ENCODE results near the gene TTC7B. TPM values are rescaled to one million over a fixed set of nuclear protein-coding genes. Genes with fewer than 3 reads are reported as not detected.
A peak's percentile ranks its signal among the peaks of the same experiment; 100 is the strongest.

Gene TTC7B
- total and polyA plus RNA-seq, 4 donors: 23.1 to 85.0 (median 54.6) TPM

- no peaks in the 10 kb centered on the region for H3K9me3 ChIP-seq (ENCODE audit: control insufficient read depth, insufficient read depth, low read length)
- peaks cover 2% of the 10 kb centered on the region for H3K36me3 ChIP-seq (ENCODE audit: control insufficient read depth, insufficient read depth, low read length)
- no CpG with 5 or more reads among the region's 1 CpG for WGBS (ENCODE audit: insufficient coverage)
- H3K27me3 ChIP-seq (ENCODE audit: control insufficient read depth, insufficient read depth, low read length): no peaks in the 10 kb centered on the region
- no peak overlapping the region for H3K4me3 ChIP-seq (ENCODE audit: low read depth, low read length)
- no peak overlapping the region for H3K27ac ChIP-seq (ENCODE audit: low read depth, low read length)
- no peak for DNase-seq (ENCODE audit: low read depth in 4 of 6, low spot score in 6 of 6)
- H3K4me1 ChIP-seq (ENCODE audit: control insufficient read depth, insufficient read depth, low read length): peaks cover 14% of the 10 kb centered on the region
Observed at GRCh38 chr14:90692826-90693225, 123.4 kb downstream of the TTC7B start.

GRCh38 chr14:90692061-90692460 lies 124.2 kb downstream of the TTC7B start:
- Histone ChIP-seq H3K4me3 (ENCODE audit: low read depth, low read length) (no peak overlapping the region), H3K27me3 (ENCODE audit: control insufficient read depth, insufficient read depth, low read length) (no peaks in the 10 kb centered on the region), H3K27ac (ENCODE audit: low read depth, low read length) (no peak overlapping the region), H3K4me1 (ENCODE audit: control insufficient read depth, insufficient read depth, low read length) (peaks cover 7% of the 10 kb centered on the region), H3K36me3 (ENCODE audit: control insufficient read depth, insufficient read depth, low read length) (peaks cover 2% of the 10 kb centered on the region), H3K9me3 (ENCODE audit: control insufficient read depth, insufficient read depth, low read length) (no peaks in the 10 kb centered on the region)
- DNase-seq (ENCODE audit: low read depth in 4 of 6, low spot score in 6 of 6): no peak
- WGBS (ENCODE audit: insufficient coverage): 80% methylated on average over 1 of the region's 2 CpGs

GRCh38 chr14:90691627-90692026 lies 124.6 kb downstream of the TTC7B start:
- Histone ChIP-seq H3K4me1 (ENCODE audit: control insufficient read depth, insufficient read depth, low read length) (peaks cover 6% of the 10 kb centered on the region), H3K27me3 (ENCODE audit: control insufficient read depth, insufficient read depth, low read length) (no peaks in the 10 kb centered on the region), H3K36me3 (ENCODE audit: control insufficient read depth, insufficient read depth, low read length) (peaks cover 2% of the 10 kb centered on the region), H3K9me3 (ENCODE audit: control insufficient read depth, insufficient read depth, low read length) (no peaks in the 10 kb centered on the region), H3K4me3 (ENCODE audit: low read depth, low read length) (no peak overlapping the region), H3K27ac (ENCODE audit: low read depth, low read length) (no peak overlapping the region)
- no peak for DNase-seq (ENCODE audit: low read depth in 4 of 6, low spot score in 6 of 6)
- WGBS (ENCODE audit: insufficient coverage): no CpG with 5 or more reads among the region's 2 CpGs

GRCh38 chr14:90687680-90688079 lies 128.6 kb downstream of the TTC7B start:
- 83% methylated on average over 1 of the region's 5 CpGs for WGBS (ENCODE audit: insufficient coverage)

GRCh38 chr14:90682615-90683014 lies 133.6 kb downstream of the TTC7B start:
- no peaks in the 10 kb centered on the region for H3K27me3 ChIP-seq (ENCODE audit: control insufficient read depth, insufficient read depth, low read length)
- no peaks in the 10 kb centered on the region for H3K9me3 ChIP-seq (ENCODE audit: control insufficient read depth, insufficient read depth, low read length)
- H3K36me3 ChIP-seq (ENCODE audit: control insufficient read depth, insufficient read depth, low read length): peaks cover 7% of the 10 kb centered on the region
- 86% methylated on average over 5 of the region's 7 CpGs for WGBS (ENCODE audit: insufficient coverage)
- H3K4me1 ChIP-seq (ENCODE audit: control insufficient read depth, insufficient read depth, low read length): peaks cover 7% of the 10 kb centered on the region
- H3K4me3 ChIP-seq (ENCODE audit: low read depth, low read length): no peak overlapping the region
- H3K27ac ChIP-seq (ENCODE audit: low read depth, low read length): no peak overlapping the region
- no peak for DNase-seq (ENCODE audit: low read depth in 4 of 6, low spot score in 6 of 6)

More at GRCh38 chr14:90687680-90688079, 128.6 kb downstream of the TTC7B start:
- no peaks in the 10 kb centered on the region for H3K27me3 ChIP-seq (ENCODE audit: control insufficient read depth, insufficient read depth, low read length)
- H3K36me3 ChIP-seq (ENCODE audit: control insufficient read depth, insufficient read depth, low read length): peaks cover 7% of the 10 kb centered on the region
- no peak for DNase-seq (ENCODE audit: low read depth in 4 of 6, low spot score in 6 of 6)
- no peak overlapping the region for H3K4me3 ChIP-seq (ENCODE audit: low read depth, low read length)
- no peaks in the 10 kb centered on the region for H3K9me3 ChIP-seq (ENCODE audit: control insufficient read depth, insufficient read depth, low read length)
- no peak overlapping the region for H3K27ac ChIP-seq (ENCODE audit: low read depth, low read length)
- H3K4me1 ChIP-seq (ENCODE audit: control insufficient read depth, insufficient read depth, low read length): peaks cover under 1% of the 10 kb centered on the region

- Histone ChIP-seq H3K27ac (ENCODE audit: low read depth, low read length) (no peak overlapping the region), H3K36me3 (ENCODE audit: control insufficient read depth, insufficient read depth, low read length) (peaks cover 7% of the 10 kb centered on the region), H3K27me3 (ENCODE audit: control insufficient read depth, insufficient read depth, low read length) (no peaks in the 10 kb centered on the region), H3K9me3 (ENCODE audit: control insufficient read depth, insufficient read depth, low read length) (no peaks in the 10 kb centered on the region), H3K4me1 (ENCODE audit: control insufficient read depth, insufficient read depth, low read length) (peaks cover 7% of the 10 kb centered on the region), H3K4me3 (ENCODE audit: low read depth, low read length) (no peak overlapping the region)
- 56% methylated on average over 2 of the region's 3 CpGs for WGBS (ENCODE audit: insufficient coverage)
- DNase-seq (ENCODE audit: low read depth in 4 of 6, low spot score in 6 of 6): peak in 2 of 6 donors; percentile 39 to 58
Observed at GRCh38 chr14:90681929-90682328, 134.3 kb downstream of the TTC7B start.

DNA sequence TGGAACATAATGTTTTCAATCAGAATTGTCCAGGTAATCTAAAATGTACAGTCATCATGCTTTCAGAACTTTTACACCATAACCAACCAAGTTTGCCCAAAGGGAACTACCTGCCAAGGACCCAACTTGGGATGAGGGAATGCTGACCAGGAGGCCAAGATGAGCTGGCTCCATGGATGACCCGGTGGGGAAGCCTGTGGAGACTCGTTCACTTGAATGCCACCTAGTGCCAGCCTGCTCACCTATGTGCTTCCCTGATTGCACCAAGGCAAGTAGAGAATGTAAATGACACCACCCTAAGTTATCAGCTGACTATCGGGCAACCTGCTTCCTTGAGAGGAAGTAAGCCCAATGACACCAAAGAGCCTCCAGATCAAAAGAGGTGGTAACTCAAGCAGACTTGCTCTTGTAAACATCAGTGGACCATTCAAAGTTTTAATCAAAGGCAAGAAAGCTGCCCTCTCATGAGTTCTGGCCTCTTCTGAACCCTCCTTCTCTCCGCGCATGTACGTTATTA lies 137.3 kb downstream of the TTC7B start:
- H3K4me1 ChIP-seq (ENCODE audit: control insufficient read depth, insufficient read depth, low read length): peaks cover 15% of the 10 kb centered on the region
- H3K36me3 ChIP-seq (ENCODE audit: control insufficient read depth, insufficient read depth, low read length): peaks cover 28% of the 10 kb centered on the region
- WGBS (ENCODE audit: insufficient coverage): 97% methylated on average over 3 of the region's 6 CpGs
- H3K27ac ChIP-seq (ENCODE audit: low read depth, low read length): no peak overlapping the region
- no peak for DNase-seq (ENCODE audit: low read depth in 4 of 6, low spot score in 6 of 6)
- no peak overlapping the region for H3K4me3 ChIP-seq (ENCODE audit: low read depth, low read length)
- H3K9me3 ChIP-seq (ENCODE audit: control insufficient read depth, insufficient read depth, low read length): no peaks in the 10 kb centered on the region
- no peaks in the 10 kb centered on the region for H3K27me3 ChIP-seq (ENCODE audit: control insufficient read depth, insufficient read depth, low read length)

DNA sequence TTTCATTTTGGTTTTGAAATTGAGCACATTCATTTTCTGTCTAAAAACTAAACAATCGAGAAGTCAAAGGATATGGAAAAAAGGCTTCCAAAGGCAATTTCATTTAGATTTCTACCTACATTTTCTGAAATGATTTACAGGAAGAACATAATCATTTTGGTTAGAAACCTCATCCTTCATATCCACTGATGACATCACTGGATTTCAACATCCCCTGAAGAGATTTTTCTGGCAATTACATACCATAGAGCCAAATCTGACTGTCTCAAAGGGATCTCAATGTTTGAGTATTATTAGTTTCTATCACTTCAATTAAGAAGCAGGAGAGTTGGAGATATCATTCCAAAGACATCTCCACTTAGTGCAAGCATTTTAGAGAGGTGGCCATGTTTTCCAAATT lies 137.8 kb downstream of the TTC7B start:
- no peak overlapping the region for H3K27ac ChIP-seq (ENCODE audit: low read depth, low read length)
- peaks cover 15% of the 10 kb centered on the region for H3K4me1 ChIP-seq (ENCODE audit: control insufficient read depth, insufficient read depth, low read length)
- H3K4me3 ChIP-seq (ENCODE audit: low read depth, low read length): no peak overlapping the region
- no peak for DNase-seq (ENCODE audit: low read depth in 4 of 6, low spot score in 6 of 6)
- WGBS (ENCODE audit: insufficient coverage): no CpG with 5 or more reads among the region's 1 CpG
- H3K9me3 ChIP-seq (ENCODE audit: control insufficient read depth, insufficient read depth, low read length): no peaks in the 10 kb centered on the region
- H3K27me3 ChIP-seq (ENCODE audit: control insufficient read depth, insufficient read depth, low read length): no peaks in the 10 kb centered on the region
- peaks cover 24% of the 10 kb centered on the region for H3K36me3 ChIP-seq (ENCODE audit: control insufficient read depth, insufficient read depth, low read length)

DNA sequence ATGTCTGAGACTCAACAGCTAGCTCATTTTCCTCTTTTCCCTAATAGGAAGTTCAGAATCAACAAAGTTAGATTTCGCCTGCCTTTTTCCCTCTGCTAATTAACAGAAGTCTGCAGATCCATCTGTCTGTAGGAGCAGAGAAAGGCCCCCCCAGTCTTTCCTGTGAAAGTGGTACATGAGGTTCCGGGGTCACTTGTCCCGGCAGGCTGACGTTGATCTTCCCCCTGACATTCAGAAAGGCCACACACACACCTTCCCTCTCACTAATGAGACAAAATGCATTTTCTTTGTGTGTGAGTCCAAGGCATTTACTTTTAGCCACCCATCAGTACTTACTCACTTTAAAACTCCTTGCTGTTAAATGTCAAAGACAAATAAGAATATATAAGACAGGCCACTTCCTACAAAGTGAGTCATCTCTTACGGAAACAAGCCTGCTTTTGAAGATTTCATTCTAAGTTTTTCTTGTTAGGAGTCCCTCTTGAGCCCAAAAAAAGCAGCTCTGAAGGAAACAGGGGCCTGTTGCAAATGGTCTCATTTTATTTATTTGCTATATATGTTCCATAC lies 138.7 kb downstream of the TTC7B start:
- H3K27ac ChIP-seq (ENCODE audit: low read depth, low read length): peak overlapping the region; percentile 33

GRCh38 chr14:90676912-90677311 lies 139.3 kb downstream of the TTC7B start:
- H3K9me3 ChIP-seq (ENCODE audit: control insufficient read depth, insufficient read depth, low read length): no peaks in the 10 kb centered on the region
- peak in 1 of 6 donors; percentile 63 for DNase-seq (ENCODE audit: low read depth in 4 of 6, low spot score in 6 of 6)
- no peaks in the 10 kb centered on the region for H3K27me3 ChIP-seq (ENCODE audit: control insufficient read depth, insufficient read depth, low read length)
- no peak overlapping the region for H3K4me3 ChIP-seq (ENCODE audit: low read depth, low read length)
- H3K36me3 ChIP-seq (ENCODE audit: control insufficient read depth, insufficient read depth, low read length): peaks cover 25% of the 10 kb centered on the region
- H3K27ac ChIP-seq (ENCODE audit: low read depth, low read length): no peak overlapping the region
- 74% methylated on average over 6 of the region's 6 CpGs for WGBS (ENCODE audit: insufficient coverage)
- peaks cover 9% of the 10 kb centered on the region for H3K4me1 ChIP-seq (ENCODE audit: control insufficient read depth, insufficient read depth, low read length)

More for the DNA sequence above, 138.7 kb downstream of the TTC7B start:
- Histone ChIP-seq H3K4me1 (ENCODE audit: control insufficient read depth, insufficient read depth, low read length) (peaks cover 13% of the 10 kb centered on the region), H3K4me3 (ENCODE audit: low read depth, low read length) (no peak overlapping the region), H3K9me3 (ENCODE audit: control insufficient read depth, insufficient read depth, low read length) (no peaks in the 10 kb centered on the region), H3K36me3 (ENCODE audit: control insufficient read depth, insufficient read depth, low read length) (peaks cover 24% of the 10 kb centered on the region), H3K27me3 (ENCODE audit: control insufficient read depth, insufficient read depth, low read length) (no peaks in the 10 kb centered on the region)
- no CpG with 5 or more reads among the region's 5 CpGs for WGBS (ENCODE audit: insufficient coverage)
- no peak for DNase-seq (ENCODE audit: low read depth in 4 of 6, low spot score in 6 of 6)
